G401 (cell line): Measurements from ENCODE around the gene RNASE1. TPM values are rescaled to one million over a fixed set of nuclear protein-coding genes. Genes with fewer than 3 reads are reported as not detected.

Experiments
- DNase-seq: peaks from one replicate; pipeline ENCODE4 v3.0.0-alpha.2; 2015; ENCODE audit warnings: low spot score
- in situ Hi-C: cut with HindIII; loops from 2 replicates; pipeline ENCODE4 v1.10.0; 2016; ENCODE audit warnings: low sequenced_read_pairs, mixed read lengths
- total RNA-seq: library from RNA; depleted of rRNA; stranded (reverse); fragments of >200 nt; shearing (Covaris generic); gene quantifications from 2 replicates; pipeline ENCODE4 v1.2.3, GENCODE V29; 2014

RNASE1 gene
- total RNA-seq, 1 experiment from 2014 or later, result 0.85 TPM

DNA sequence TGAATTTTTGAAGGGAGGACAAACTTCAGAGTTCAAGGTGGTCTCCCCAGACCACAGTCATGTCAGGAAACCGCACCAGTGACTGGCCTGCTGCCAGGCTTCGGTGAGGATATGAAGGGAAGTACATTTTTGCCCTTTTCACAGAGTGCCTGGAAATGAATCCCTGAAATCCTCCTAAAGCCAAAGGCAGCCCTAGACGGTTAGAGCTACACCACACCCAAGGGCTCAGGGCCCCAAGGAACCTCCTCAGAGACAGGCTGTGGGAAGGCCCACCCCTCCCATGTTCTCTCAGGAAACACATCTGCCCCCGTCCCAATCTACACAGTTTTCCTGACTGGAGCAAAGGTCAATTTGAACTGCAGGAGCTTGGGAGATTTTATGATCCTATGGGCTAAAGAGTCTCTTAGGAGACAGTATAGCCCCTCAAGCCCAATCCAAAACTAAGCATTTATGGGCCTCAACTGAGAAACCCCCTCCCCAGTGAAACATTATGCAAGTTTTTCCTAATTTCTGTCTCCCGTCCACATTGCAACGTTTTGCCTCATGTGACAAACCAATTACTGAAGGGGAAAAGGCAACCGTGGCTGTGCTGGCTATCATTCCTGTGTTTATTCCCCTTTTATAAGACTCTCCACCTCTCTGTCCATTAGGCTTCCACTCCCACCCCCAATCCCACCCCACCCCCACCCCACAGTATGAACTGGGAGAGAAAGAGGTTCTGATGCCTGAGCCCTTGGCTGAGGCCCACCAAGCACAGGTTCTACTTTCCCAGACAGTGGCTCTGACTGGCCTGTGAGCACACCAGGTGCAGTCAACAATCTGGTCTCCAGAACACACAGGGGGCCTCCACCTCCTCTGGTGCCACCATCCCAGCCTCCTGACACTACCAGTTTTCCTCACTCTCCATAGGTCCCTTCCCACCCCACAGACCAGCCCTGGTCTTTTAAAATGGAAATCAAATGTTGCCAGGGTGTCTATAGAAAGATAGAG, 9.6 kb upstream of the RNASE1 start:
- in situ Hi-C loops, result no loop called here
- DNase-seq, result no peak

DNA sequence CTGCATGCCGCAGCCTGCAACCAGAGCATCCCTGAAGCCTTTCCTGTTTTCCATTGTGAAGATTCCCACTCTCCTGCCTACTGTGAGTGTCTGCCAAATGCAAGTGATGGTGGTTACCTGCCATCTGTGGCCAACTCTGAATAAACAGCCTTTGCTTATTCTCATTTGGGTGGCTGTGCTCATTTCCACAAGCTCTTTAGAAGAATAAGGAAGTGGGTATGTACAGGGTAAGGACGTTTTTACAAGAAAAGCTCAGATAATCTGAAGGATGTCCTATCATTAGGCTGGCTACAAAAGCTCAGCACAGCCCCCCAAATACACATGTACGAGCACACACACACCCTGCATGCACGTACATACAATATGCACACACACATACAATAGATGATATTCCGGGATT, 7.3 kb upstream of the RNASE1 start:
- no peak for DNase-seq
- in situ Hi-C loops, result no loop called here

DNA sequence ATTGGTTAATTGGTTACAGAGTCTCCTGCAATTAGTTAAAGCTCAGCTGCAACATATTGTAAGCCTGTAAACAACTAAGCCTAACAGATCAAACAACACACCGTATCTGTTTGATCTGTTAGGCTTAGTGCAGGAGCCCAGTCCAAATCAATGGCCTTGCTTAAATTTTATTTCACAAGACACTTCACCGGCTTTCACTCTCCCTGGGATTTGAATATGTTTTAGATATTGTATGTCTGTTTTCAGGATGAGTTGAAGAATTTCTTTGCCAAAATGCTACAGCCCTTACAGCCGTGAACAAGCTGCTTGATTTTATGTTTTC, 5.5 kb upstream of the RNASE1 start:
- no peak for DNase-seq
- in situ Hi-C loops, result no loop called here

DNA sequence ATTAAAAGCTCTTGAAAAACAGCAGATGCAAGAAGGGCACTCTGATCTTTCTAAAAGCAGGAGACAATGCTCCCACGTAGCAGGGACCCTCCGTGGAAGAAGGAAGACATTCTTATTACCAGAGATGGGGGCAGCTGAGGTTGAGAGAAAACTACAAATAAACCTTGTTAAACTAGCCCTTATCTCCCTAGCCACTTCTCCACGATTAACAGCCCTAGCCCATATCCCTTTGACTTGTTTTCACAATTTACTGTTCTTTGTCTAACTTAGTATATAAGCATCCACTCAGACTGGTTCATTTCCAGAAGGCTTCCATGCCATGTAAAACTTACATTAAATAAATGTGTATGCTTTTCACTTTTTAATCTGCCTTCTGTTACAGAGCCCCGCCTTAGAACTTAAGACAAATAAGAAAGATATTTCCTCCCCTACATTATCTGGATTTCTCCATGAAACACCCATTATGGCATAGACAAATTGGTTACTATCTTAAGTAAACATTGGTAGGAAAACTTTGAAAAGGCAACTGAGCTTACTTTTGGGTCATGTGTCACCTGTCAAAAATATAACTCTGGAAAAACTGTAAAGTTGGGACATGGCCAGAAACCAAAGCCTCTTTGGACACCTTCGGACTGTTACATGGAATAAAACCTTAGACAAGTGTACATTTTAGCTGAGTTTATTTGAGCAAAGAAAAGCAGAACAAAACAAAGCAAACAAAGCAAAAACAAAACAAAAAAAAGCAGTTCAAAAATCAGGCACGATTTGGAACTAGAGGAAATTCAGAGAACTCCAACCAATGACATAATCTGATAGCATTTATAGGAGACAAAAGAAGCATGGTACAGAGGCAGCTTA, 4.9 kb upstream of the RNASE1 start:
- no peak for DNase-seq
- in situ Hi-C loops, result no loop called here

DNA sequence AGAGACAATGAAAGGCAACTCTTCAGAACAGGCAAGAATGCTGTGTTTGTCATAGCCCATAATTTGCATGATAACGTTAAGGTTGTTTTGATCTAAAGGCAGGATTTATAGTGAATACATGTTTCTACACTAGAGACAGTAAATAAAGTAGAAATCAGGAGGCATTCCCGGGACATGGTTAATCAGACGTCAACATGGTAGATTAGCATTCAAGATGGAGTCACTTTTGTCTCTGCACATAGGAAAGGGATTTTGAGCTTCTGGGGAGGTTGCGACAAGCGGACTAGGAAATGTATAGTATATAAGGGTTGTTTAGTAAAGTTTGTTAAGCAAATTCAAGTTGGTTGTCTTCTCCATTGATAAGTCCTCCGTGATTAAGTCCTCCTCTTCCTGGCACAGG, 2.8 kb upstream of the RNASE1 start:
- DNase-seq, result no peak
- in situ Hi-C loops, result no loop called here

DNA sequence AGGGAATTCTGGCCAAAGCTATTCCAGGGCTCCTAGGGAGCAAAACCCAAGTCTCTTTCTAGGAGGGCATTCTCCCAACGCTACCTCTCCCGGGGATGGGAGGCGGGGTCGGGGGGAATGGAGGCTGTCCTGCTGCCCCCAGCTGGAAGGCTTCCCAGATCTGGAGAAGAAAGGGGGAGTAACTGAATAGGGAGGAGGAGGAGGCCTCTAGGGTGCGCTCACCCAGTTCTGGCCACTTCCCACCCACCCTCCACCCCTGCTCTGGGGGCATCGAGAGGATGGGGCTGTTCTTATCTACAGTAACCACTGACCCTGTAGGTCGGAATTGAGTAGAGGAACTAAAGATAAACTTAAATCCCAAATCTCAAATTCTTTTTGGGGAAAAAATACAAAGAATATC, 579 bp upstream of the RNASE1 start:
- in situ Hi-C loops, result no loop called here
- no peak for DNase-seq

DNA sequence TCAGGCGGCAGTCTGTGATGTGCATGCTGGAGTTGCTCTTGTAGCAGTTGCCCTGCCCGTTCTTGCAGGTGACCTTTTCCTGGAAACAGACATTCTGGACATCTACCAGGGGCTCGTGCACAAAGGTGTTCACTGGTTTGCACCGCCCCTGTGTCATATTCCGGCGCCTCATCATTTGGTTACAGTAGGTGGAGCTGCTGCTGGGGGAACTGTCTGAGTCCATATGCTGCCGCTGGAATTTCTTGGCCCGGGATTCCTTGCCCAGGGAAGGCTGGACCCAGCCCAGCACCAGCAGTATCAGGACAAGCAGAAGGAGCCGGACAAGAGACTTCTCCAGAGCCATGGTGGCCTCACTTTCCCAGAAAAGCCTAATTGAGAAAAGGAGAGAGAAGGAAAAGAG, 918 bp downstream of the RNASE1 start:
- in situ Hi-C loops, result no loop called here
- no peak for DNase-seq

DNA sequence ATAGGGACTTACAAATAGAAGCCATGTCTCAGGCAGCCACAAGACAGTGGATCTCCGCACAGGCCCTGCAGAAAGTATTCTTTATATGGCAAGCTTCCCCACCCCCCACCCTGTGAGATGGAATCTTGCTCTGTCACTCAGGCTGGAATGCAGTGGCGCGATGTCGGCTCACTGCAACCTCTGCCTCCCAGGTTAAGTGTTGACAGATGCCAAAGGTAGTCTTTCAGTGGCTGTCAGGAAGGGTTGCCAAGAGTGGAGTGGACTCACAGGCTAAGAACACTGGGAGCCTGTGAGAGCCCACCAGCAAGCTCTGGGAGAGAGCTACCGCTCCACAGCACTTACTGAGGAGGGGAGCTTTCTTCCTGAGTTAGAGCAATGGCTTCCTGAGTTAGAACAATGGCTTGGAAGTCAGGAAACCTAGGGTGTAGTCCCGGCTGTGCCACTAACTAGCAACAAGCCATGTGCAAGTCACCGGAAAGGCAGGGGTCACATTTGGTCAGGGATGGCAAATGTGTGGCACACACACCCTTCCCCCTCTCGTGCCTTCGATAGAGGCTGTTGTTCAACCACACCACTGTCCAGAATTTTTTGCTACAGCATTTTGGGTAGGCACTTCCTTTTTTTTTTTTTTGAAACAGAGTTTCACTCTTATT, 2.6 kb downstream of the RNASE1 start:
- no peak for DNase-seq

DNA sequence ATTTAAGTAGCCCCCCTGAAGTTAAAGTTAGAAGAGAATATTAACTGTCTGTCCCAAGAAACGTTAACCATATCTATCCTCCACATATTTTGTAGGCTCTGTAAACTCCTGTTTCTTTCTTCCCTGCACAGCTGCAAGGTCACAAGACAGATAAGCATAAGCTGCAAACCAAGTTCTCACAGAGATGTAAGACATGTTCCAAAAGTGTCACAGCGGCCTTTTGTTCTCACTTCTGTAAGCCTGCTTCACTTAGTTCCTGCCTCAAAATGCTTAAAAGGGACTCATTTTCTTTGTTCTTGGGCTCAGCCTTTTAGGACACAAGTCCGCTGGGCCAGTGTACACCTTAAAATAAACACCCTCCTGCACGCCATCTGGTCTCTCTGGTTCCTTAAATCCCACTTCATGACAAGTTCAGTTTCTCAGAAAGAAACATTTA, 3.2 kb downstream of the RNASE1 start:
- DNase-seq, result no peak
- in situ Hi-C loops, result no loop called here

More for the DNA sequence above, 2.6 kb downstream of the RNASE1 start:
- in situ Hi-C loops, result no loop called here

DNA sequence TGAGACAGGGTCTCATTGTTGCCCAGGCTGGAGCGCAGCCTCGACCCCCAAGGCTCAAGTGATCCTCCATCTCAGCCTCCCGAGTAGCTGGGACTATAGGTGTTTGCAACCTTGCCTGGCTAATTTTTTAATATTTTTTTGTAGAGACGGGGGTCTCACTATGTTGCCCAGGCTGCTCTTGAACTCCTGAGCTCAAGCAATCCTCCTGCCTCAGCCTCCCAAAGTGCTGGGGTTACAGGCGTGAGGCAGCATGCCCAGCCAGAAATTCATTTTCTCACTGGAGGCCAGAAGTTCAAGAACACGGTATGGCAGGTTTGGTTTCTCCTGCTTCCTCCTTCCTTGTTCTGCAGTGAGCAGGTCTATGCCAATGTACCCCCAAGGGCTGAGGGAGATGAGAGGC, 3.7 kb downstream of the RNASE1 start:
- DNase-seq, result no peak
- in situ Hi-C loops, result no loop called here

DNA sequence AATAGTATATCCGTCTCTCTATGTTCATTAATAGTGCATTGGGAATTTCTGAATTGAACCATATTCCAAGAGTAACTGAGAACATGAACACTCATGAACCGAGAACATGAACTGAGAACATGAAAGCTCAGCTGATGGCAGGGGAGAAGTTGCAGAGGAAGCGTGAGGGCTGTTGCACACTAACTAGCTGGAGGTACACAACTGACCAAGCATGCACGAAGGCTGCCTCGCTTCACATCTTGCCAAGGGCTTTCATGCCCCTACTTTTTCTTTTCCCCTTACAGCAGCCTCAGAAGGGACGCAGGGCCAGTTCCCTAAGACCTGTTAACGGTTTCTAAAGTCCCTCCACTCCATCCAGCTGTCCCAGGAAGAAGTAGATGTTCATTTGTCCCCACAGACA, 4.3 kb downstream of the RNASE1 start:
- no peak for DNase-seq
- in situ Hi-C loops, result no loop called here

DNA sequence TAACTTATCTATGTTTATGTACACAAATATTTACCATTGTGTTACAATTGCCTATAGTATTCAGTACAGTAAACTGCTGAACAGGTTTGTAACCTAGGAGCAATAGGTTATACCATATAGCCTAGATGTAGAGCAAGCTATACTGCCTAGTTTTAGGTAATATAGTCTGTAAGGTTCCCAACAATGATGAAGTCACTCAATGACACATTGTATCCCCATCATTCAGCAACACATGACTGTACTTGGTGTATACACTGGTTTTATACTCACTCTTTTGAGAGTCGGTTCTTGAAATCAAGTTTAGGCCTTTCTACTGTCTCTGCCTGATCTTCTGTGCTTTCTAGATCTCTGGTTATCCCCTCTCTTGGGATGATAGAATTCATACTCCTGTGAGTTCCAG, 5.5 kb downstream of the RNASE1 start:
- in situ Hi-C loops, result no loop called here
- no peak for DNase-seq

DNA sequence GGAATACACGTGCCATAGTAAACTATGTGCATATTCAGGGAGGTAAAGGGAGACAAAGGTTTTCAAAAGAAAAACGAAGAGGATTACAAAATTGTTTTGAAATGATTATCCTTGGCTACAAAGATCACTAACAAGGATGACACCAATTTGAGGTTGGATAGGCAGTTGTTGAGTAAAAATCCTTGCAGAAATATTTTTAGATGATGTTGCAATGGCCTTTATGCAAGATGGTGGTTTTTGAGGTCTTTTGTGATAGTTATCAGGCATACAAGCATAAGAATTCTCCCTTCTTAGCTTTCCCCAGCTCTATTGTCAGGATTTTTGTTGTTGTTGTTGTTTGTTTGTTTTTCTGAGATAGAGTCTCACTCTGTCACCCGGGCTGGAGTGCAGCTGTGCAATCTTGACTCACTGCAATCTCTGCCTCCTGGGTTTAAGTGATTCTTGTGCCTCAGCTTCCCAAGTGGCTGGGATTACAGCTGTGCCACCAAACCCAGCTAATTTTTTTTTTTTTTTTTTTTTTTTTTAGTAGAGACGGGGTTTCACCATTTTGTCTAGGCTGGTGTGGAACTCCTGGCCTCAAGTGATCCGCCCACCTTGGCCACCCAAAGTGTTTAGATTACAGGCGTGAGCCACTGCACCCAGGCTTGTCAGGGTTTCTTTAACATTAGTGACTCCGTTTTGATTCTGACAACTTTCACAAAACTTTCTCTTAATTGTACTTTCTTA, 7.8 kb downstream of the RNASE1 start:
- in situ Hi-C loops, result no loop called here
- DNase-seq, result no peak

DNA sequence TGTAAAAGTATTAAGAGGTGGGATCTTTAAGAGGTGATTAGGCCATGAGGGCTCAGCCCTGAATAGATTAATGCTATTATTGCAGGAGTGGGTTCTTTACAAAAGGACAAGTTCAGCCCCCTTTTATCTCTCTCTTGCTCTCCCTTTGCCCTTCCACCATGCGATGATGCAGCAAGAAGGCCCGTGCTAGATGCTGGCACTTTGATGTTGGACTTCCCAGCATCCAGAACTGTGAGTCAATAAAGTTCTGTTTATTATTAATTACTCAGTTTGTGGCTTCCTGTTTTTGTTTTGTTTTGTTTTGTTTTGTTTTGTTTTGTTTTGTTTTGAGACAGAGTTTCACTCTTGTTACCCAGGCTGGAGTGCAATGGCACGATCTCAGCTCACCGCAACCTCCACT, 10.1 kb downstream of the RNASE1 start:
- in situ Hi-C loops, result no loop called here
- DNase-seq, result no peak

DNA sequence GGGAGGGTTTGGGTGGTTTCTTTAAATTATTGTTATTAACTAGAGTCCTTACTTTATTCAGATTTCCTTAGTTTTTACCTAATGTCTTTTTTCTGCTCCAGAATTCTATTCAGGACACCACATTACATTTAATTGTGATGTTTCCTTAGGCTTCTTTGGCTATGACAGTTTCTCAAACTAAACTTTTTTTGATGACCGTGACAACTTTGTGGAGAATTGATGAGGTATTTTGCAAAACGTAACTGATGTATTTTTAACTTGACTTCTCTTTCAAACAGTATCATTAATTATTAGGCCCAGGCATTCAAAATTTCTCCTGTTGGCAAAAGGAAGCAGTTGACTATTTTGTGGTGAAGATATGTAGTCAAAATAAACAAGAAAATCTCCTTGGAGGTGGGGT, 11.0 kb downstream of the RNASE1 start:
- in situ Hi-C loops, result no loop called here
- no peak for DNase-seq

DNA sequence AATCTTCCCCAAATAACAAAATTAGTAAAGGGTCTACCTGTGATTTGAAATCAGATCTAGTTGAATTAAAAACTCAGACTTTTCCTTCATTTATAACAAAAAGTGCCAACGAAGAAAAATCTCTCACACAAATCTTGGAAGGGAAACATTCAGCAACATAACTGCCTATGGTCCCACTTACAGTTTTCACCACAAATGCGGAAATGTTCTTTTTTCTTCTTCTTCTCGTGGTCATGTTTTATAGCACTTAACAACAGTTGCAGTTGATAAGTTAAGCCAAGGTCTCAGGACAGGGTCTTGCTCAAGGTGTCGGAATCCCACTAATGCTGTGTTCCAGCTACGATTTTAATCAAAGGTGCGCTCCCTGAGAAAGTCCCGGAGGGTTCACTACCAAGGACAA, 11.5 kb downstream of the RNASE1 start:
- in situ Hi-C loops, result no loop called here
- DNase-seq, result no peak

DNA sequence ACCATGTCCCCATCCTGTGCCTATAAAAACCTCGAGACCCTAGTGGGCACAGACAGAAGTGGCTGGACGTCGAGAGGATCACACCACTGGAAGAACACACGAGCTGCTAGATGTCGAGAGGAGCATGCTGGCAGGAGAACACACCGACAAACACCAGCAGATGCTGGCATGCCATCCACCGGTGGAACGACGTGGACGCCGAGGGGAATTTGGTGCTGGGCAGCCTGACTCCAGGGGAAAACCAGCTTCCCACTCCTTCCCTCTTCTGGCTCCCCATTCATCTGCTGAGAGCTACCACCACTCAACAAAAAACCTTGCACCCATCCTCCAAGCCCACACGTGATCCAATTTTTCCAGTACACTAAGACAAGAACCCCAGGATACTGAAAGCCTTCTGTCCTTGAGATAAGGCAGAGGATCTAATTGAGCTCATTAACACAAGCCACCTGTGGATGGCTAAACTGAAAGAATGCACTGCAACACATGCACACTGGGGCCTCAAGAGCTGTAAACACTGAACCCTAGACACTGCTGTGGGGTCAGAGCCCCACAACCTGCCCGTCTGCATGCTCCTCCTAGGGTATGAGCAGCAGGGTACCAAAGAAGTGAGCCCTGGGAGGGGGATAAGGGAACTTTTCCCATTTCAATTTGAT, 12.1 kb downstream of the RNASE1 start:
- in situ Hi-C loops, result no loop called here
- no peak for DNase-seq

DNA sequence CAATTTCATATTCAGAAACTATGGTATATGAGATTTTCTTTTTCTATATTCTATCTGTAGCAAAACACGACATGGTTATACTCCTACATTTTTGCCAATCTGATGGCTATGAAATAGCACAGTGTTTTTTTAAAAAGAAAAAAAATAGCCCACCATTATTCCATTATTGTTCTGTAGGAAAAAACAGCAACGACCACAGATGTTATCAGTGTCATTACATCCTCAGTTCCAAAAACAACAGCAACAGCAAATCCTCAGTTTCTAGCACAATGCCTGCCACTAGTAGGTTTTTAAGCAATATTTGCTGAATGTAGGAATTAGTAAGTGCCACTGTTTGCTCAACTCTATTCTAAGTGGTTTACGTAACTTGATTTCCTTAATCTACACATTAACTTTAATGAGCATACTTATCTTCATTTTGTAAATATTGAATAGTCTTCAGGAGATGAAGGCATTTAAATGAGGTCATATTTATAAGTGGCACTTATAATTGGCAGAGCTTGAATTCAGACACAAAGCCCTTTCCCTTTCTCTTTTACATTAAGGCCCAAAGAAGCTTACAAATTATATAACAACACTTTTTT, 13.3 kb downstream of the RNASE1 start:
- in situ Hi-C loops, result no loop called here
- DNase-seq, result no peak
